CD14-positive monocyte (primary cell): ENCODE results near the gene MKKS. TPM values are rescaled to one million over a fixed set of nuclear protein-coding genes. Genes with fewer than 3 reads are reported as not detected.
"Not testable (repeated sequence)": the region's sequence is repeated elsewhere in the genome, so short reads cannot be mapped to it uniquely, and the experiment has no call there.

Source experiments
- DNase-seq, 3 donors: peaks; one replicate each; pipeline ENCODE4 v3.0.0-alpha.2; 2011 to 2022
- H2AFZ ChIP-seq: 2 replicates; pipeline ENCODE4 v1.6.0; 2012; ENCODE audit warnings: mild to moderate bottlenecking, low read depth, low read length, inconsistent platforms; ENCODE audit not compliant: insufficient read depth, poor library complexity, severe bottlenecking
- H3K27ac ChIP-seq, 2 donors: 1 replicate in 1 of 2; 2 replicates in 1 of 2; pipeline ENCODE4 v1.5.1; 2012 to 2013; ENCODE audit warnings: low read length in 2 of 2, control low read depth in 1 of 2, inconsistent platforms in 1 of 2, low read depth in 1 of 2, mild to moderate bottlenecking in 1 of 2
- H3K27me3 ChIP-seq, 2 donors: one replicate each; pipeline versions ENCODE4 v1.6.0 to v1.6.1; 2011 to 2013; ENCODE audit warnings: low read length in 2 of 2; ENCODE audit not compliant: control insufficient read depth in 2 of 2, insufficient read depth in 2 of 2
- H3K36me3 ChIP-seq, 2 donors: replicated peaks in 1 of 2; 1 replicate in 1 of 2; 2 replicates in 1 of 2; pipeline versions ENCODE4 v1.5.1 to v1.6.1; 2012 to 2013; ENCODE audit warnings: low read length in 2 of 2, control low read depth in 1 of 2, inconsistent platforms in 1 of 2, mild to moderate bottlenecking in 1 of 2; ENCODE audit not compliant: insufficient read depth in 2 of 2, control insufficient read depth in 1 of 2
- H3K4me1 ChIP-seq, 2 donors: 1 replicate in 1 of 2; 2 replicates in 1 of 2; pipeline versions ENCODE4 v1.5.1 to v1.6.1; 2012 to 2013; ENCODE audit warnings: low read length in 2 of 2, control low read depth in 1 of 2, inconsistent platforms in 1 of 2, mild to moderate bottlenecking in 1 of 2, moderate library complexity in 1 of 2; ENCODE audit not compliant: insufficient read depth in 2 of 2, control insufficient read depth in 1 of 2
- H3K4me2 ChIP-seq: replicated peaks from 2 replicates; pipeline ENCODE3; 2012; ENCODE audit warnings: low read length, moderate library complexity, mild to moderate bottlenecking; ENCODE audit not compliant: poor library complexity, severe bottlenecking; ENCODE audit errors: extremely low read depth
- H3K4me3 ChIP-seq, 3 experiments: fragments of 200-600 bp in 1 of 3; sonication (generic) in 1 of 3; replicated peaks in 1 of 3; 1 replicate in 2 of 3; 2 replicates in 1 of 3; pipeline ENCODE4 v1.5.1; 2011 to 2013; ENCODE audit warnings: low read length in 3 of 3, mild to moderate bottlenecking in 3 of 3, control low read depth in 2 of 3, low read depth in 2 of 3, inconsistent platforms in 1 of 3, moderate library complexity in 1 of 3
- H3K79me2 ChIP-seq: 2 replicates; pipeline ENCODE4 v1.6.0; 2012; ENCODE audit warnings: mild to moderate bottlenecking, control low read depth, inconsistent platforms, low read length, moderate library complexity; ENCODE audit not compliant: insufficient read depth
- H3K9ac ChIP-seq: 2 replicates; pipeline ENCODE4 v1.6.0; 2017; ENCODE audit warnings: low read length, mild to moderate bottlenecking; ENCODE audit not compliant: insufficient read depth, poor library complexity, severe bottlenecking
- H3K9me3 ChIP-seq, 2 donors: replicated peaks in 1 of 2; 1 replicate in 1 of 2; 2 replicates in 1 of 2; pipeline versions ENCODE4 v1.5.1 to v1.6.1; 2012 to 2013; ENCODE audit warnings: low read length in 2 of 2, control low read depth in 1 of 2; ENCODE audit not compliant: control insufficient read depth in 1 of 2, insufficient read depth in 1 of 2
- H4K20me1 ChIP-seq: 2 replicates; pipeline ENCODE4 v1.6.0; 2012; ENCODE audit warnings: mild to moderate bottlenecking, low read length, control low read depth, moderate library complexity; ENCODE audit not compliant: insufficient read depth
- H3K27ac Mint-ChIP-seq, 7 donors: one replicate each; pipeline ENCODE4 v1.8.0; 2020; ENCODE audit warnings: mild to moderate bottlenecking in 7 of 7, mixed read lengths in 7 of 7, moderate library complexity in 6 of 7, inconsistent platforms in 2 of 7
- H3K27me3 Mint-ChIP-seq, 3 donors: one replicate each; pipeline ENCODE4 v1.8.0; 2021 to 2022; ENCODE audit warnings: low read depth in 3 of 3, mild to moderate bottlenecking in 3 of 3, mixed read lengths in 3 of 3, moderate library complexity in 3 of 3, inconsistent platforms in 1 of 3
- H3K36me3 Mint-ChIP-seq, 2 donors: one replicate each; pipeline ENCODE4 v1.8.0; 2020; ENCODE audit warnings: mixed read lengths in 2 of 2, inconsistent platforms in 1 of 2, mild to moderate bottlenecking in 1 of 2
- H3K4me1 Mint-ChIP-seq: one replicate; pipeline ENCODE4 v1.8.0; 2020; ENCODE audit warnings: mild to moderate bottlenecking, mixed read lengths
- H3K4me3 Mint-ChIP-seq, 2 donors: one replicate each; pipeline ENCODE4 v1.8.0; 2020; ENCODE audit warnings: mild to moderate bottlenecking in 2 of 2, mixed read lengths in 2 of 2, moderate library complexity in 1 of 2
- H3K9me3 Mint-ChIP-seq, 7 donors: one replicate each; pipeline ENCODE4 v1.8.0; 2020 to 2022; ENCODE audit warnings: mixed read lengths in 7 of 7, mild to moderate bottlenecking in 6 of 7, moderate library complexity in 6 of 7, inconsistent platforms in 2 of 7
- CTCF ChIP-seq: fragments of 200-600 bp; IDR thresholded peaks from one replicate; pipeline ENCODE4 v1.8.0; 2022; ENCODE audit warnings: antibody characterized with exemption, mild to moderate bottlenecking
- WGBS: methylation state at CpG from one replicate; pipeline ENCODE4 v1.1.5; 2013; ENCODE audit warnings: missing lambda C conversion rate; ENCODE audit not compliant: insufficient coverage; 5-methylcytosine and 5-hydroxymethylcytosine counted together
- intact Hi-C, 2 donors: fragments of 100-400 bp; cut with micrococcal nuclease; formaldehyde crosslinking; loops; one replicate each; pipeline versions ENCODE4 v1.15.0 to v1.15.1; 2023
- polyA plus RNA-seq, 3 donors: library from polyadenylated mRNA; depleted of rRNA in 1 of 3; unstranded in 2 of 3; stranded (reverse) in 1 of 3; fragments of 300-500 nt in 2 of 3; fragments of >200 nt in 1 of 3; fragmentation: Illumina TruSeq in 2 of 3; gene quantifications; 1 replicate in 2 of 3; 2 replicates in 1 of 3; pipeline ENCODE4 v1.2.3, GENCODE V29; 2012 to 2021

MKKS gene
- polyA plus RNA-seq, 3 donors: 4.8 to 34.6 (median 31.8) TPM

GRCh38 chr20:10402938-10403608 is 30.9 kb downstream of the MKKS start:
- TF ChIP-seq CTCF: no peak
- Histone ChIP-seq H3K9me3 (no peaks in the 10 kb centered on the region), H3K4me2 (no peak overlapping the region), H3K4me3 (no peak overlapping the region), H2AFZ (no peak overlapping the region), H3K36me3 (peaks cover 28% of the 10 kb centered on the region in 2 donors), H3K79me2 (no peaks in the 10 kb centered on the region), H3K9ac (no peak overlapping the region), H3K27me3 (no peaks in the 10 kb centered on the region), H3K4me1 (peaks cover 2 to 12% of the 10 kb centered on the region in 2 donors), H3K27ac (no peak overlapping the region), H4K20me1 (no peaks in the 10 kb centered on the region)
- intact Hi-C loops: no loop called here
- H3K4me3 Mint-ChIP-seq: no peak overlapping the region
- H3K27me3 Mint-ChIP-seq: no peaks in the 10 kb centered on the region
- no peaks in the 10 kb centered on the region for H3K9me3 Mint-ChIP-seq
- no peak overlapping the region for H3K27ac Mint-ChIP-seq
- WGBS: 100% methylated on average over 1 of the region's 3 CpGs
- H3K36me3 Mint-ChIP-seq: peaks cover 22 to 24% of the 10 kb centered on the region in 2 donors
- DNase-seq: no peak
- peaks cover 15% of the 10 kb centered on the region for H3K4me1 Mint-ChIP-seq

GRCh38 chr20:10398834-10399369 is 35.1 kb downstream of the MKKS start:
- Mint-ChIP-seq H3K9me3 (peaks cover 0 to 7% (median 2%) of the 10 kb centered on the region in 7 donors), H3K4me3 (no peak overlapping the region), H3K27ac (no peak overlapping the region), H3K4me1 (peaks cover 9% of the 10 kb centered on the region), H3K36me3 (peaks cover 3 to 8% of the 10 kb centered on the region in 2 donors), H3K27me3 (no peaks in the 10 kb centered on the region)
- no peaks in the 10 kb centered on the region for H3K9me3 ChIP-seq
- H3K9ac ChIP-seq: no peak overlapping the region
- intact Hi-C loops: no loop called here
- H3K4me1 ChIP-seq: peaks cover 2 to 6% of the 10 kb centered on the region in 2 donors
- H3K4me2 ChIP-seq: no peak overlapping the region
- H3K36me3 ChIP-seq: no peaks in the 10 kb centered on the region
- no peak for TF ChIP-seq CTCF
- 89% methylated on average over 1 of the region's 3 CpGs for WGBS
- H3K79me2 ChIP-seq: no peaks in the 10 kb centered on the region
- no peak overlapping the region for H3K4me3 ChIP-seq
- no peaks in the 10 kb centered on the region for H3K27me3 ChIP-seq
- H3K27ac ChIP-seq: no peak overlapping the region
- H2AFZ ChIP-seq: no peak overlapping the region
- no peaks in the 10 kb centered on the region for H4K20me1 ChIP-seq
- no peak for DNase-seq

- DNase-seq, H3K27ac Mint-ChIP-seq, H3K36me3 ChIP-seq, H3K27ac ChIP-seq, H3K4me3 Mint-ChIP-seq, H3K79me2 ChIP-seq, H3K27me3 Mint-ChIP-seq, H3K4me3 ChIP-seq, H3K9ac ChIP-seq, H2AFZ ChIP-seq, H3K4me1 ChIP-seq, H4K20me1 ChIP-seq, H3K9me3 ChIP-seq, H3K27me3 ChIP-seq, H3K4me1 Mint-ChIP-seq, intact Hi-C loops, H3K36me3 Mint-ChIP-seq, H3K4me2 ChIP-seq: not testable (repeated sequence)
- peaks cover 1 to 17% (median 5%) of the 10 kb centered on the region in 7 donors for H3K9me3 Mint-ChIP-seq
- WGBS: 100% methylated on average over 7 of the region's 32 CpGs
Observed at GRCh38 chr20:10394752-10395151, 39.3 kb downstream of the MKKS start.
